RPMI8226 (cell line): Measurements from ENCODE around the gene BICC1.
A peak's percentile ranks its signal among the peaks of the same experiment; 100 is the strongest.

ENCODE experiments used
- DNase-seq: peaks from one replicate; pipeline ENCODE4 v3.0.0-alpha.2; 2015

BICC1 gene

GRCh38 chr10:58754469-58755339 is 242.0 kb downstream of the BICC1 start:
- DNase-seq = no peak

- no peak for DNase-seq
These were observed 242.6 kb downstream of the BICC1 start for GRCh38 chr10:58755340-58755610.

- DNase-seq = peak; percentile 19
These were observed 243.0 kb downstream of the BICC1 start for GRCh38 chr10:58755677-58756076.

- no peak for DNase-seq
These were observed 243.6 kb downstream of the BICC1 start for GRCh38 chr10:58756130-58756719.

GRCh38 chr10:58757352-58758065 is 244.8 kb downstream of the BICC1 start:
- peak; percentile 72 for DNase-seq

GRCh38 chr10:58758321-58758720 is 245.6 kb downstream of the BICC1 start:
- no peak for DNase-seq

GRCh38 chr10:58764087-58764747 is 251.5 kb downstream of the BICC1 start:
- DNase-seq = no peak

GRCh38 chr10:58765910-58766309 is 253.2 kb downstream of the BICC1 start:
- DNase-seq = no peak

GRCh38 chr10:58767652-58768051 is 255.0 kb downstream of the BICC1 start:
- DNase-seq = no peak

- no peak for DNase-seq
These were observed 259.2 kb downstream of the BICC1 start for GRCh38 chr10:58771863-58772262.

- DNase-seq = no peak
These were observed 260.1 kb downstream of the BICC1 start for GRCh38 chr10:58772758-58773157.

GRCh38 chr10:58773341-58773740 is 260.7 kb downstream of the BICC1 start:
- DNase-seq = no peak

- DNase-seq = no peak
These were observed 261.3 kb downstream of the BICC1 start for GRCh38 chr10:58773944-58774343.

GRCh38 chr10:58775960-58776567 is 263.4 kb downstream of the BICC1 start:
- DNase-seq = no peak

- DNase-seq = no peak
These were observed 264.1 kb downstream of the BICC1 start for GRCh38 chr10:58776568-58777318.

GRCh38 chr10:58778966-58779365 is 266.3 kb downstream of the BICC1 start:
- DNase-seq = no peak

- DNase-seq = no peak
These were observed 266.9 kb downstream of the BICC1 start for GRCh38 chr10:58779594-58779993.

- no peak for DNase-seq
These were observed 267.8 kb downstream of the BICC1 start for GRCh38 chr10:58780476-58780875.

- DNase-seq = peak; percentile 40
These were observed 269.3 kb downstream of the BICC1 start for GRCh38 chr10:58781873-58782488.

GRCh38 chr10:58782876-58783851 is 270.5 kb downstream of the BICC1 start:
- DNase-seq = no peak

GRCh38 chr10:58784361-58784760 is 271.7 kb downstream of the BICC1 start:
- DNase-seq = no peak
